PC-9 (cell line): ENCODE results near the gene ZNF552.

ENCODE experiments used
- EZH2 ChIP-seq: fragments of 200-600 bp; sonication (generic); IDR thresholded peaks from 2 replicates; pipeline ENCODE4 v1.8.0; 2017; ENCODE audit warnings: antibody characterized with exemption, low read depth
- TF ChIP-seq, protein P1 (sequence below): fragments of 200-600 bp; sonication (generic); conservative IDR thresholded peaks from 2 replicates; pipeline ENCODE4 v1.6.1; 2017; ENCODE audit warnings: mixed run types, antibody characterized with exemption, mild to moderate bottlenecking, moderate library complexity

DNA sequence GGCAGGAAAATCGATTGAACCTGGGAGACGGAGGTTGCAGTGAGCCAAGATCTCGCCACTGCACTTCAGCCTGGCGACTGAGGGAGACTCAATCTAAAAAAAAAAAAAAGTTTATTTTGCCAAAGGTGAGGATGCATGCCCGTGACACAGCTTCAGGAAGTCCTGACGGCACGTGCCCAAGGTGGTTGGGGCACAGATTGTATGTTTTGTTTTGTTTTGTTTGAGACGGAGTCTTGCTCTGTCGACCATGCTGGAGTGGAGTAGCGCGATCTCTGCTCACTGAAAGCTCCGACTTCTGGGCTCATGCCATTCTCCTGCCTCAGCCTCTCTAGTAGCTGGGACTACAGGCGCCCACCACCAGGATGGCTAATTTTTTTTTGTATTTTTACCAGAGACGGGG is 3.3 kb upstream of the ZNF552 start:
- TF ChIP-seq, protein P1, sequence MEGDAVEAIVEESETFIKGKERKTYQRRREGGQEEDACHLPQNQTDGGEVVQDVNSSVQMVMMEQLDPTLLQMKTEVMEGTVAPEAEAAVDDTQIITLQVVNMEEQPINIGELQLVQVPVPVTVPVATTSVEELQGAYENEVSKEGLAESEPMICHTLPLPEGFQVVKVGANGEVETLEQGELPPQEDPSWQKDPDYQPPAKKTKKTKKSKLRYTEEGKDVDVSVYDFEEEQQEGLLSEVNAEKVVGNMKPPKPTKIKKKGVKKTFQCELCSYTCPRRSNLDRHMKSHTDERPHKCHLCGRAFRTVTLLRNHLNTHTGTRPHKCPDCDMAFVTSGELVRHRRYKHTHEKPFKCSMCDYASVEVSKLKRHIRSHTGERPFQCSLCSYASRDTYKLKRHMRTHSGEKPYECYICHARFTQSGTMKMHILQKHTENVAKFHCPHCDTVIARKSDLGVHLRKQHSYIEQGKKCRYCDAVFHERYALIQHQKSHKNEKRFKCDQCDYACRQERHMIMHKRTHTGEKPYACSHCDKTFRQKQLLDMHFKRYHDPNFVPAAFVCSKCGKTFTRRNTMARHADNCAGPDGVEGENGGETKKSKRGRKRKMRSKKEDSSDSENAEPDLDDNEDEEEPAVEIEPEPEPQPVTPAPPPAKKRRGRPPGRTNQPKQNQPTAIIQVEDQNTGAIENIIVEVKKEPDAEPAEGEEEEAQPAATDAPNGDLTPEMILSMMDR = no peak
- TF ChIP-seq EZH2 = no peak
